Measurements from ENCODE around the gene LMOD1. TPM values are rescaled to one million over a fixed set of nuclear protein-coding genes. Genes with fewer than 3 reads are reported as not detected.

Gene LMOD1
- polyA plus RNA-seq, 1 of the 3 experiments (the other 2 are of a cell fraction): 2.7 TPM

DNA sequence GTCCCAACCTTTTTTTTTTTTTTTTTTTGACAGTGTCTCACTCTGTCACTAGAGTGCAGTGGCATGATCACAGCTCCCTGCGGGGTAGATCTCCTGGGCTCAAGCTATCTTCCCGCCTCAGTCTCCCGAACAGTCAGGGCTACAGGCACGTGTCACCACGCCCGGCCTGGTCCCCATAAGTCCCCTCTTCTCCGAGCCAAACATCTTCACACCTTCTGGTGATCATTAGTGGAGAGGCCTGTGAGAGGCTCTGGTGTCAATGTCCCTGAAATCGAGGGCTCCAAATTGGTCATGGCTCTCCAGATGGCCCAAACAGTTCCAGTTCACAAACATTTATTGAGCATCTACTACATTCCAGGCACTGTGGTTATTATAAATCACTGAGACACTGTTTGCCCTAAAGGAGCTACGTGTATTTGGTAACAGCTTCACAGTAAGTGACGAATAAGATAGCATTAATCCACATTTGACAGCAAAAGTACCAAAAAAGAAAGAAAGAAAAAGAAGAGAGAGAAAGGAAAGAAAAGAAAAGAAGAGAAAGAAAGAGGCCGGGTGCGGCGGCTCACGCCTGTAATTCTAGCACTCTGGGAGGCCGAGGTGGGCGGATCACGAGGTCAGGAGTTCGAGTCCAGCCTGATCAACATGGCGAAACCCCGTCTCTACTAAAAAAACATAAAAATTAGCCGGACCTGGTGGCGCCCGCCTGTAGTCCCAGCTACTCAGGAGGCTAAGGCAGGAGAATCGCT lies 8.1 kb upstream of the LMOD1 start:
- DNase-seq: no peak
- Histone ChIP-seq H3K9ac (peak overlapping the region; percentile 94), H2AFZ (ENCODE audit: low read depth) (peak overlapping the region; percentile 98), H3K9me2 (no peaks in the 10 kb centered on the region), H4K20me1 (ENCODE audit: insufficient read depth) (peaks cover 10% of the 10 kb centered on the region), H3K4me1 (ENCODE audit: control insufficient read depth in 1 of 2, insufficient read depth in 2 of 2, low read depth in 1 of 2, low read length in 1 of 2) (peaks cover 0 to 3% of the 10 kb centered on the region in 2 experiments; a peak in 2 of 4 replicates), H3K4me2 (peak overlapping the region; percentile 80), H3K27ac (ENCODE audit: low read depth in 2 of 2, low read length in 1 of 2) (peak overlapping the region; percentile 81 to 94), H3K27me3 (ENCODE audit: insufficient read depth) (no peaks in the 10 kb centered on the region), H3K4me3 (ENCODE audit: low read depth in 2 of 2, low read length in 1 of 2) (peak overlapping the region; percentile 84 to 98), H3F3A (replicated peaks; ENCODE audit: insufficient read depth) (peaks cover 7% of the 10 kb centered on the region), H3K79me2 (ENCODE audit: insufficient read depth) (peaks cover 50% of the 10 kb centered on the region), H3K36me3 (replicated peaks in 1 of 2; ENCODE audit: control insufficient read depth in 1 of 2, insufficient read depth in 2 of 2, low read length in 1 of 2) (peaks cover 19 to 20% of the 10 kb centered on the region in 2 experiments), H3K9me3 (no peaks in the 10 kb centered on the region)
- ChIA-PET POLR2A (interaction anchor here (0.6 to 1.2 kb wide), 7 partner anchors 8 to 63 kb away, joined by 3 to 6 read pairs (median 3); partner anchors contain the start of gene LMOD1), CTCF (interaction anchor here (0.7 to 6.4 kb wide), 6 partner anchors 8 to 62 kb away, joined by 3 to 49 read pairs (median 3); partner anchors contain the start of gene LMOD1)
- WGBS (ENCODE audit: low lambda C conversion rate): 49% methylated on average over 24 of the region's 24 CpGs
- TF ChIP-seq EZH2phosphoT487 (IDR thresholded peaks at IDR 0.05; ENCODE audit: borderline replicate concordance, low read depth): no peak
- TF ChIP-seq REST (IDR thresholded peaks at IDR 0.05; ENCODE audit: low read depth, low read length): no peak
- TF ChIP-seq TEAD4 (IDR thresholded peaks at IDR 0.05; ENCODE audit: borderline replicate concordance, insufficient read depth): no peak
- TF ChIP-seq NFIC (IDR thresholded peaks at IDR 0.05; ENCODE audit: borderline replicate concordance): no peak
- no peak for TF ChIP-seq FOXM1 (IDR thresholded peaks at IDR 0.05; ENCODE audit: low read depth)
- TF ChIP-seq, protein P1, sequence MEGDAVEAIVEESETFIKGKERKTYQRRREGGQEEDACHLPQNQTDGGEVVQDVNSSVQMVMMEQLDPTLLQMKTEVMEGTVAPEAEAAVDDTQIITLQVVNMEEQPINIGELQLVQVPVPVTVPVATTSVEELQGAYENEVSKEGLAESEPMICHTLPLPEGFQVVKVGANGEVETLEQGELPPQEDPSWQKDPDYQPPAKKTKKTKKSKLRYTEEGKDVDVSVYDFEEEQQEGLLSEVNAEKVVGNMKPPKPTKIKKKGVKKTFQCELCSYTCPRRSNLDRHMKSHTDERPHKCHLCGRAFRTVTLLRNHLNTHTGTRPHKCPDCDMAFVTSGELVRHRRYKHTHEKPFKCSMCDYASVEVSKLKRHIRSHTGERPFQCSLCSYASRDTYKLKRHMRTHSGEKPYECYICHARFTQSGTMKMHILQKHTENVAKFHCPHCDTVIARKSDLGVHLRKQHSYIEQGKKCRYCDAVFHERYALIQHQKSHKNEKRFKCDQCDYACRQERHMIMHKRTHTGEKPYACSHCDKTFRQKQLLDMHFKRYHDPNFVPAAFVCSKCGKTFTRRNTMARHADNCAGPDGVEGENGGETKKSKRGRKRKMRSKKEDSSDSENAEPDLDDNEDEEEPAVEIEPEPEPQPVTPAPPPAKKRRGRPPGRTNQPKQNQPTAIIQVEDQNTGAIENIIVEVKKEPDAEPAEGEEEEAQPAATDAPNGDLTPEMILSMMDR (IDR thresholded peaks at IDR 0.05): no peak
- TF ChIP-seq, protein P2, sequence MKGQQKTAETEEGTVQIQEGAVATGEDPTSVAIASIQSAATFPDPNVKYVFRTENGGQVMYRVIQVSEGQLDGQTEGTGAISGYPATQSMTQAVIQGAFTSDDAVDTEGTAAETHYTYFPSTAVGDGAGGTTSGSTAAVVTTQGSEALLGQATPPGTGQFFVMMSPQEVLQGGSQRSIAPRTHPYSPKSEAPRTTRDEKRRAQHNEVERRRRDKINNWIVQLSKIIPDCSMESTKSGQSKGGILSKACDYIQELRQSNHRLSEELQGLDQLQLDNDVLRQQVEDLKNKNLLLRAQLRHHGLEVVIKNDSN (IDR thresholded peaks at IDR 0.05; ENCODE audit: borderline replicate concordance, low read depth): no peak
- no peak for TF ChIP-seq FOXJ3 (CRISPR knock-in tag; IDR thresholded peaks at IDR 0.05)
- TF ChIP-seq GATA2 (CRISPR knock-in tag; IDR thresholded peaks at IDR 0.05): no peak
- TF ChIP-seq, protein P3, sequence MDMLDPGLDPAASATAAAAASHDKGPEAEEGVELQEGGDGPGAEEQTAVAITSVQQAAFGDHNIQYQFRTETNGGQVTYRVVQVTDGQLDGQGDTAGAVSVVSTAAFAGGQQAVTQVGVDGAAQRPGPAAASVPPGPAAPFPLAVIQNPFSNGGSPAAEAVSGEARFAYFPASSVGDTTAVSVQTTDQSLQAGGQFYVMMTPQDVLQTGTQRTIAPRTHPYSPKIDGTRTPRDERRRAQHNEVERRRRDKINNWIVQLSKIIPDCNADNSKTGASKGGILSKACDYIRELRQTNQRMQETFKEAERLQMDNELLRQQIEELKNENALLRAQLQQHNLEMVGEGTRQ (IDR thresholded peaks at IDR 0.05; ENCODE audit: borderline replicate concordance, low read depth, low read length): no peak
- TF ChIP-seq RXRA (IDR thresholded peaks at IDR 0.05; ENCODE audit: borderline replicate concordance, low read depth): no peak
- no peak for TF ChIP-seq TAF1 (IDR thresholded peaks at IDR 0.05; ENCODE audit: borderline replicate concordance, low read depth, low read length)
- TF ChIP-seq IRF3 (IDR thresholded peaks at IDR 0.05; ENCODE audit: low read depth, low read length): no peak
- TF ChIP-seq PBX3 (IDR thresholded peaks at IDR 0.05): no peak
- no peak for TF ChIP-seq ELF1 (IDR thresholded peaks at IDR 0.05)
- TF ChIP-seq SIN3A (IDR thresholded peaks at IDR 0.05; ENCODE audit: borderline replicate concordance, low read depth, low read length): no peak
- TF ChIP-seq, protein P4, sequence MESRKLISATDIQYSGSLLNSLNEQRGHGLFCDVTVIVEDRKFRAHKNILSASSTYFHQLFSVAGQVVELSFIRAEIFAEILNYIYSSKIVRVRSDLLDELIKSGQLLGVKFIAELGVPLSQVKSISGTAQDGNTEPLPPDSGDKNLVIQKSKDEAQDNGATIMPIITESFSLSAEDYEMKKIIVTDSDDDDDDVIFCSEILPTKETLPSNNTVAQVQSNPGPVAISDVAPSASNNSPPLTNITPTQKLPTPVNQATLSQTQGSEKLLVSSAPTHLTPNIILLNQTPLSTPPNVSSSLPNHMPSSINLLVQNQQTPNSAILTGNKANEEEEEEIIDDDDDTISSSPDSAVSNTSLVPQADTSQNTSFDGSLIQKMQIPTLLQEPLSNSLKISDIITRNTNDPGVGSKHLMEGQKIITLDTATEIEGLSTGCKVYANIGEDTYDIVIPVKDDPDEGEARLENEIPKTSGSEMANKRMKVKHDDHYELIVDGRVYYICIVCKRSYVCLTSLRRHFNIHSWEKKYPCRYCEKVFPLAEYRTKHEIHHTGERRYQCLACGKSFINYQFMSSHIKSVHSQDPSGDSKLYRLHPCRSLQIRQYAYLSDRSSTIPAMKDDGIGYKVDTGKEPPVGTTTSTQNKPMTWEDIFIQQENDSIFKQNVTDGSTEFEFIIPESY (IDR thresholded peaks at IDR 0.05; ENCODE audit: borderline replicate concordance, low read depth): no peak
- TF ChIP-seq NRF1 (IDR thresholded peaks at IDR 0.05; ENCODE audit: low read depth, low read length): no peak
- TF ChIP-seq RAD21 (IDR thresholded peaks at IDR 0.05; ENCODE audit: low read length): no peak
